Endothelial cell of umbilical vein (primary cell): Measurements from ENCODE around the gene PTPRE. TPM values are rescaled to one million over a fixed set of nuclear protein-coding genes. Genes with fewer than 3 reads are reported as not detected.

ENCODE experiments used
- BruUV-seq: library from RNA; stranded (reverse); fragments of 400-500 nt; replicated peaks from 2 replicates; lab custom pipeline; 2021; lab: Mats Ljungman, UMichigan
- CTCF ChIA-PET: fragments of 300-600, 350-600 bp; sonication (Branson Sonifier 250); formaldehyde crosslinking; loops from one replicate; lab custom pipeline; 2021; ENCODE audit warnings: antibody characterized with exemption, inconsistent platforms; lab: Charles Lee
- POLR2A ChIA-PET: fragments of 300-600, 350-600 bp; sonication (Branson Sonifier 250); formaldehyde crosslinking; loops from one replicate; lab custom pipeline; 2021; ENCODE audit warnings: antibody characterized with exemption, inconsistent platforms; lab: Charles Lee
- DNase-seq: peaks from one replicate; pipeline ENCODE4 v3.0.0-alpha.2; 2011; ENCODE audit warnings: low read depth, low spot score
- FAIRE-seq: peaks from 2 replicates; lab custom pipeline; 2011; peaks lifted over from hg19 to GRCh38; lab: Jason Lieb, UNC
- H2AFZ ChIP-seq: 2 replicates; pipeline ENCODE4 v1.6.0; 2012; ENCODE audit warnings: low read depth, low read length, control low read depth, inconsistent platforms
- H3K27ac ChIP-seq: 2 replicates; pipeline ENCODE4 v1.5.1; 2011; ENCODE audit warnings: low read depth, mild to moderate bottlenecking, control low read depth, low read length, moderate library complexity; ENCODE audit not compliant: insufficient read depth
- H3K27me3 ChIP-seq, 2 experiments: 2 replicates each; pipeline versions ENCODE4 v1.6.0 to v1.6.1; 2011; ENCODE audit warnings: low read length in 2 of 2, mixed read lengths in 1 of 2; ENCODE audit not compliant: control insufficient read depth in 2 of 2, insufficient read depth in 2 of 2
- H3K36me3 ChIP-seq, 2 experiments: 2 replicates in 1 of 2; 3 replicates in 1 of 2; pipeline ENCODE4 v1.5.1; 2011; ENCODE audit warnings: low read length in 2 of 2, mild to moderate bottlenecking in 1 of 2, moderate library complexity in 1 of 2; ENCODE audit not compliant: control insufficient read depth in 2 of 2, insufficient read depth in 2 of 2; ENCODE audit errors: extremely low read depth in 1 of 2
- H3K4me1 ChIP-seq: 3 replicates; pipeline ENCODE4 v1.5.1; 2011; ENCODE audit warnings: mild to moderate bottlenecking, low read length; ENCODE audit not compliant: control insufficient read depth, insufficient read depth; ENCODE audit errors: extremely low read depth
- H3K4me2 ChIP-seq: 2 replicates; pipeline ENCODE4 v1.6.1; 2011; ENCODE audit warnings: low read length, control low read depth, mixed read lengths; ENCODE audit not compliant: insufficient read depth
- H3K4me3 ChIP-seq, 3 experiments: fragments of 200-600 bp in 1 of 3; sonication (generic), shearing (Covaris generic) in 1 of 3; replicated peaks in 1 of 3; 2 replicates each; pipeline ENCODE4 v1.5.1; 2011 to 2016; ENCODE audit warnings: control low read depth in 3 of 3, low read length in 3 of 3, mild to moderate bottlenecking in 2 of 3, inconsistent platforms in 1 of 3, low read depth in 1 of 3, moderate library complexity in 1 of 3; ENCODE audit not compliant: insufficient read depth in 1 of 3
- H3K79me2 ChIP-seq: 2 replicates; pipeline ENCODE4 v1.6.0; 2012; ENCODE audit warnings: low read length, inconsistent platforms; ENCODE audit not compliant: control insufficient read depth, insufficient read depth
- H3K9ac ChIP-seq: replicated peaks from 2 replicates; pipeline ENCODE3; 2011; ENCODE audit warnings: low read length, control low read depth; ENCODE audit not compliant: insufficient read depth; ENCODE audit errors: extremely low read depth
- H3K9me1 ChIP-seq: replicated peaks from 3 replicates; pipeline ENCODE4 v1.6.0; 2011; ENCODE audit warnings: mild to moderate bottlenecking, low read length; ENCODE audit not compliant: control insufficient read depth, insufficient read depth; ENCODE audit errors: extremely low read depth
- H3K9me3 ChIP-seq: replicated peaks from 2 replicates; pipeline ENCODE4 v1.5.1; 2012; ENCODE audit warnings: low read length, inconsistent platforms; ENCODE audit not compliant: control insufficient read depth, insufficient read depth
- H4K20me1 ChIP-seq: replicated peaks from 2 replicates; pipeline ENCODE3; 2011; ENCODE audit warnings: mild to moderate bottlenecking, low read length; ENCODE audit not compliant: control insufficient read depth, insufficient read depth; ENCODE audit errors: extremely low read depth
- EZH2 ChIP-seq: IDR thresholded peaks from 2 replicates; pipeline ENCODE4 v1.6.1; 2012; ENCODE audit warnings: borderline replicate concordance, low read depth, mild to moderate bottlenecking, moderate library complexity, low read length, inconsistent platforms; ENCODE audit not compliant: severe bottlenecking
- FOS ChIP-seq: IDR thresholded peaks from 2 replicates; pipeline ENCODE4 v1.6.1; 2011; ENCODE audit warnings: mild to moderate bottlenecking, low read length, moderate library complexity, borderline replicate concordance; ENCODE audit not compliant: insufficient read depth
- GATA2 ChIP-seq: IDR thresholded peaks from 2 replicates; pipeline ENCODE4 v1.7.0; 2011; ENCODE audit warnings: low read depth, mild to moderate bottlenecking, moderate library complexity, mixed read lengths, low read length; ENCODE audit not compliant: insufficient read length, insufficient read depth
- JUN ChIP-seq: IDR thresholded peaks from 2 replicates; pipeline ENCODE4 v1.6.1; 2011; ENCODE audit warnings: borderline replicate concordance, low read depth; ENCODE audit not compliant: insufficient read length, insufficient read depth
- MYC ChIP-seq: IDR thresholded peaks from one replicate; pipeline ENCODE4 v1.6.1; 2011; ENCODE audit warnings: mild to moderate bottlenecking, low read depth, low read length
- POLR2A ChIP-seq: IDR thresholded peaks from 2 replicates; pipeline ENCODE4 v1.6.1; 2012; ENCODE audit warnings: low read depth, mild to moderate bottlenecking, control low read depth, low read length
- POLR2AphosphoS5 ChIP-seq: IDR thresholded peaks from 2 replicates; pipeline ENCODE4 v1.6.1; 2012; ENCODE audit warnings: low read depth, mild to moderate bottlenecking, control low read depth, low read length, moderate library complexity; ENCODE audit not compliant: insufficient read depth
- dilution Hi-C: fragments of 300-500 bp; cut with MboI; formaldehyde crosslinking; loops from one replicate; pipeline ENCODE4 v1.15.0; 2019; ENCODE audit warnings: low sequenced_read_pairs; ENCODE audit not compliant: extremely low pct_ligation_motif_present
- intact Hi-C: fragments of 100-400 bp; cut with micrococcal nuclease; formaldehyde crosslinking; loops from one replicate; pipeline ENCODE4 v1.10.0; 2022
- polyA plus RNA-seq, 4 experiments: library from polyadenylated mRNA; depleted of rRNA in 3 of 4; stranded (reverse) in 3 of 4; unstranded in 1 of 4; fragments of >200 nt; gene quantifications; 2 replicates each; pipeline versions ENCODE4 v1.2.1 to v1.2.3, GENCODE V29; 2011 to 2012; ENCODE audit warnings: missing spikeins in 1 of 4
- total RNA-seq: library from RNA; stranded (reverse); gene quantifications from 2 replicates; pipeline ENCODE4 v1.2.3, GENCODE V29; 2021
- TF ChIP-seq, protein P1 (sequence below): IDR thresholded peaks from 2 replicates; pipeline ENCODE4 v1.6.1; 2011; ENCODE audit not compliant: insufficient read depth, insufficient read length
- TF ChIP-seq, protein P2 (sequence below), 2 donors: IDR thresholded peaks; 1 replicate in 1 of 2; 2 replicates in 1 of 2; pipeline ENCODE4 v1.5.1; 2011; ENCODE audit warnings: low read length in 2 of 2, mild to moderate bottlenecking in 2 of 2, moderate library complexity in 2 of 2, control low read depth in 1 of 2, inconsistent platforms in 1 of 2, low read depth in 1 of 2; ENCODE audit not compliant: insufficient read depth in 1 of 2; ENCODE audit errors: extremely low read depth in 1 of 2

Gene PTPRE
- total and polyA plus RNA-seq, 2 donors (not counting 3 experiments of a cell fraction or from before 2014, with no cell fraction given) = 37.3 to 116 TPM

DNA sequence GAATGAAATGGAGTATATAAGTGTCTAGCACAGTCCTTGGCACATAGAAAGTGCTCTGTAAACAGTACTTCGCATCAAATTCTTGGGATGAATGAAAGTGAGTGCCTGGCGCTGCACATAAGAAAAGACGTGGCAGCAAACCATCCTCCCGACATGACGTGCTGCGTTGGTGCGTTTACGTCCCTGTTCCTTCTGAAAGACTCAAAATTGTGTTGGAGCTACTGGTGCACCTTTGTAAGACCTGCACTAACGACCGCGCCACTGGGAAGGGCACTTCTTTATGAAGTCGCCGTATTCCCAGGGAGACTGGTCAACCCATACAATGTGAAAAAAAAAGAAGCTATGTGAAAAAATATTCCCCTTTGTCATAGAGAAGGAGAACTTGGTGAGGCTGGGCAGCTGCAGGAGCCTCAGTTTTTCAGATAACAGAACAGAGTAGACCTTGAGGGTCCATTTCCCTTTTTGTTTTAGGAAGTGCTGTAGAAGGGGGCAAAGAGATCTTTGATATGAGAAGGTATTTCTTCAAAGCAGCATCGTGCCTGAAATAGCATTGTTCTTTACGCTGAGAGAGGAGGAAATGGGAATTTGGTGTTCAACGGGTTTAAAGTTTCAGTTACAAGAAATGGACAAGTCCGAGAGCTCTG lies 91.7 kb downstream of the PTPRE start:
- TF ChIP-seq JUN = no peak
- TF ChIP-seq POLR2AphosphoS5 = no peak
- no peak for TF ChIP-seq FOS
- no peak for TF ChIP-seq POLR2A
- TF ChIP-seq, protein P1, sequence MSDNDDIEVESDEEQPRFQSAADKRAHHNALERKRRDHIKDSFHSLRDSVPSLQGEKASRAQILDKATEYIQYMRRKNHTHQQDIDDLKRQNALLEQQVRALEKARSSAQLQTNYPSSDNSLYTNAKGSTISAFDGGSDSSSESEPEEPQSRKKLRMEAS = no peak
- no peak for TF ChIP-seq EZH2
- TF ChIP-seq, protein P2, sequence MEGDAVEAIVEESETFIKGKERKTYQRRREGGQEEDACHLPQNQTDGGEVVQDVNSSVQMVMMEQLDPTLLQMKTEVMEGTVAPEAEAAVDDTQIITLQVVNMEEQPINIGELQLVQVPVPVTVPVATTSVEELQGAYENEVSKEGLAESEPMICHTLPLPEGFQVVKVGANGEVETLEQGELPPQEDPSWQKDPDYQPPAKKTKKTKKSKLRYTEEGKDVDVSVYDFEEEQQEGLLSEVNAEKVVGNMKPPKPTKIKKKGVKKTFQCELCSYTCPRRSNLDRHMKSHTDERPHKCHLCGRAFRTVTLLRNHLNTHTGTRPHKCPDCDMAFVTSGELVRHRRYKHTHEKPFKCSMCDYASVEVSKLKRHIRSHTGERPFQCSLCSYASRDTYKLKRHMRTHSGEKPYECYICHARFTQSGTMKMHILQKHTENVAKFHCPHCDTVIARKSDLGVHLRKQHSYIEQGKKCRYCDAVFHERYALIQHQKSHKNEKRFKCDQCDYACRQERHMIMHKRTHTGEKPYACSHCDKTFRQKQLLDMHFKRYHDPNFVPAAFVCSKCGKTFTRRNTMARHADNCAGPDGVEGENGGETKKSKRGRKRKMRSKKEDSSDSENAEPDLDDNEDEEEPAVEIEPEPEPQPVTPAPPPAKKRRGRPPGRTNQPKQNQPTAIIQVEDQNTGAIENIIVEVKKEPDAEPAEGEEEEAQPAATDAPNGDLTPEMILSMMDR (IDR thresholded peaks at IDR 0.05; ENCODE audit: extremely low read depth in 1 of 2, insufficient read depth in 1 of 2, low read depth in 1 of 2, low read length in 2 of 2) = no peak
- no peak for TF ChIP-seq MYC
- TF ChIP-seq GATA2 = no peak
- Histone ChIP-seq H3K9me1 (no peaks in the 10 kb centered on the region), H3K36me3 (peaks cover 0 to 20% of the 10 kb centered on the region in 2 experiments), H2AFZ (no peak overlapping the region), H3K4me1 (peaks cover 26% of the 10 kb centered on the region), H3K4me2 (no peak overlapping the region), H3K9me3 (no peaks in the 10 kb centered on the region), H3K27ac (no peak overlapping the region), H3K9ac (no peak overlapping the region), H4K20me1 (no peaks in the 10 kb centered on the region), H3K79me2 (peaks cover 98% of the 10 kb centered on the region), H3K27me3 (no peaks in the 10 kb centered on the region), H3K4me3 (no peak overlapping the region)
- DNase-seq = no peak
- no TSS peak for BruUV-seq
- FAIRE-seq = no peak
- intact Hi-C loops = no loop called here
- dilution Hi-C loops = no loop called here
- ChIA-PET CTCF (no interaction called here), POLR2A (no interaction called here)
